Large intestine (tissue), 3 donors: ENCODE results near the gene AGPAT4. TPM values are rescaled to one million over a fixed set of nuclear protein-coding genes. Genes with fewer than 3 reads are reported as not detected.
A peak's percentile ranks its signal among the peaks of the same experiment; 100 is the strongest.

Source experiments
- DNase-seq, 2 donors: peaks; one replicate each; pipeline versions ENCODE4 v3.0.0 to v3.0.0-alpha.2; 2013
- H3K27ac ChIP-seq: one replicate; pipeline ENCODE4 v1.5.1; 2013; ENCODE audit warnings: low read length
- H3K27me3 ChIP-seq: 2 replicates; pipeline ENCODE4 v1.6.1; 2013; ENCODE audit warnings: low read length; ENCODE audit not compliant: control insufficient read depth, insufficient read depth
- H3K36me3 ChIP-seq: 2 replicates; pipeline ENCODE4 v1.6.1; 2013; ENCODE audit warnings: low read length; ENCODE audit not compliant: control insufficient read depth, insufficient read depth
- H3K4me1 ChIP-seq: one replicate; pipeline ENCODE4 v1.6.1; 2013; ENCODE audit warnings: low read length; ENCODE audit not compliant: control insufficient read depth, insufficient read depth
- H3K4me3 ChIP-seq: one replicate; pipeline ENCODE4 v1.5.1; 2013; ENCODE audit warnings: low read length
- H3K9me3 ChIP-seq: one replicate; pipeline ENCODE4 v1.6.1; 2013; ENCODE audit warnings: mild to moderate bottlenecking, low read depth, low read length, moderate library complexity; ENCODE audit not compliant: control insufficient read depth
- WGBS: methylation state at CpG from one replicate; pipeline ENCODE4 v1.1.5; 2013; ENCODE audit warnings: low lambda C conversion rate; ENCODE audit not compliant: insufficient coverage; 5-methylcytosine and 5-hydroxymethylcytosine counted together
- polyA plus RNA-seq: library from polyadenylated mRNA; unstranded; fragments of 120-200 nt; gene quantifications from one replicate; pipeline ENCODE4 v1.2.1, GENCODE V29; 2013

AGPAT4 gene
- polyA plus RNA-seq, 1 donor = 6.8 TPM

DNA sequence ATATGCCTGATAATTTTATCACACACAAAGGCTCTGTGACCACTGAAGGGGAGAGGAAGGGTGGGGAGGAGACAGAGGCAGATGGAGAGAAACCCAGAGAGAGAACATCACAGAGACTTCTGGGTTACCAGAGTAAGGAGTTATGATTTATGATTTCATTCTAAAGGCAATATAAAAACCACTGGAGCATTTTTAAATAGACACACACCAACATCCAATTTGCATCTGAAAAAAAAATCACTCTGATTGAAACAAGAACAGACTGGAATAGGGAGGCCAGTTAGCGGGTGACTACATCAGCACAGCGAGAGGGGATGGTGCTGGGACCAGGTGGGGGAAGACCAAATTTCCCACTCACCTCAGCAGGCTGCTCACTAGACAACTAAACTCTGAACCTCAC, 104.8 kb downstream of the AGPAT4 start:
- Histone ChIP-seq H3K4me3 (no peak overlapping the region), H3K4me1 (no peaks in the 10 kb centered on the region), H3K27ac (no peak overlapping the region), H3K36me3 (peaks cover 5% of the 10 kb centered on the region), H3K9me3 (no peaks in the 10 kb centered on the region), H3K27me3 (no peaks in the 10 kb centered on the region)
- DNase-seq = no peak
- no CpG with 5 or more reads among the region's 2 CpGs for WGBS

DNA sequence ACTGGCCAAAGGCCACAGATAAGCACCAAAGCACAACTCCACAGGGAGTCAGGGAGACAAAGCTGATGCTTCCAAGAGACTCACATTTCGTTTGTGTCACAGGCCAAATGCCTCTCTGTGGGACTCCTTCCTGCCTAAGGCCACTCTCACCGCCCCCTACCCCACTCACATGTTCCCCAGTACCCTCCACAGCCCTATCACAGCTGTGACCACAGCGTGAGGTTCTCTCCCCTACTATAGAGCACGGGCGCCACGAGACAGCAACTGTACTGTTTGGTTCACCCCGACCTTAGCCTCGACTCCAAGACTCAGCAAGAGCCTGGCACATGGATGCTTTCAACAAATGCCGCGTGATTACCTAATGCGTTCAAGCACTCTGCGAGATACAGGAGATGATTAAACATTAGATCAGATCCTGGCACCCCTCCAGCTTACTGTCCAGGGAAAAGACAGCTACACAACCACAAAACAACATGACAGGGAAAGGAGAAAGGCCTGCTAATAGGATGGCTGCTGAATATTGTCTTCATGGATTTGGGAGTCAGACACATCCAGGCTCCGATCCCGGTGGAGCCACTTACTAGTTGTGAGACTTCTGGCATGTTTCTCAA, 105.5 kb downstream of the AGPAT4 start:
- WGBS = no CpG with 5 or more reads among the region's 14 CpGs
- no peaks in the 10 kb centered on the region for H3K9me3 ChIP-seq
- peaks cover 9% of the 10 kb centered on the region for H3K36me3 ChIP-seq
- H3K27ac ChIP-seq = no peak overlapping the region
- peak in 1 of 2 donors; percentile 8 for DNase-seq
- no peak overlapping the region for H3K4me3 ChIP-seq
- no peaks in the 10 kb centered on the region for H3K27me3 ChIP-seq
- no peaks in the 10 kb centered on the region for H3K4me1 ChIP-seq

DNA sequence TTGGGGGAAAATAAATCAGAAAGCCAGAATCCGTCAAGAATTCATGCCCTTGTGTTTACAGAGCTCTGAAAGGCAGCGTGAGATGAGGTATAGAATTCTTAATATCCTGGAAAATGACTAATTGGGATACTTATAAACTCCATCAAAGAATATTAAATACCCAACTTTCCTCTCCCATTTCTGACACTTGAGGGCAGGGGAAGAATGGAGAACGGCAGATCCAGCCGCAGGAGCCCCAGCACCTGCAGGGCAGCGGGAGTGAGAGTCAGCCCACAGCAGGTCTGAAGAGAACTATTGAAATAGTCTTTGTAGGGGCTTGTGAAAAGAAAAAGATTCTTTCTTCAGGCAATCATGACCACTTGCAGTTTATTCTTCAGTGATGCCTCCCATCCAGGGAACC, 107.2 kb downstream of the AGPAT4 start:
- Histone ChIP-seq H3K9me3 (no peaks in the 10 kb centered on the region), H3K4me3 (no peak overlapping the region), H3K4me1 (no peaks in the 10 kb centered on the region), H3K27ac (no peak overlapping the region), H3K36me3 (peaks cover 9% of the 10 kb centered on the region), H3K27me3 (no peaks in the 10 kb centered on the region)
- DNase-seq = no peak
- WGBS = no CpG with 5 or more reads among the region's 5 CpGs

DNA sequence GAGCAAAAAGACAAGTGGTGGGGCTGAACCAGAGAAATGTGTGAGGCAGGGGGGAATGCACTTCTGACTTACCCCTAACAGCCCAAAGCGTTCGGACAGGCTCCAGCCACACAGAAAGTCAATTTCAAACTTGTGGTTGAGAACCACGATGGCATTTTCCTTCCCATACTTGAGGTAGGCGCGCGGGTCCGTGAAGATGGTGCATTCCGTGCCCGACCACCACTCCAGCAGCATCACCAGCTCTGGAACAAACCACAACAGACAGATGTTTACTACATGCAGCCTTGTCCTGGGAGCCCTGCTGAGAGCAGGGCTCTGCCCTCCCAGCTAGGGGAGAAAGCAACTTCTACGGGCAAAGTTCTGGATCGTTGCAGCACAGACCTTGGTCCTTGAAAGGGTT, 107.7 kb downstream of the AGPAT4 start:
- Histone ChIP-seq H3K9me3 (no peaks in the 10 kb centered on the region), H3K27me3 (no peaks in the 10 kb centered on the region), H3K27ac (no peak overlapping the region), H3K36me3 (peaks cover 9% of the 10 kb centered on the region), H3K4me3 (no peak overlapping the region), H3K4me1 (no peaks in the 10 kb centered on the region)
- no CpG with 5 or more reads among the region's 11 CpGs for WGBS
- no peak for DNase-seq

DNA sequence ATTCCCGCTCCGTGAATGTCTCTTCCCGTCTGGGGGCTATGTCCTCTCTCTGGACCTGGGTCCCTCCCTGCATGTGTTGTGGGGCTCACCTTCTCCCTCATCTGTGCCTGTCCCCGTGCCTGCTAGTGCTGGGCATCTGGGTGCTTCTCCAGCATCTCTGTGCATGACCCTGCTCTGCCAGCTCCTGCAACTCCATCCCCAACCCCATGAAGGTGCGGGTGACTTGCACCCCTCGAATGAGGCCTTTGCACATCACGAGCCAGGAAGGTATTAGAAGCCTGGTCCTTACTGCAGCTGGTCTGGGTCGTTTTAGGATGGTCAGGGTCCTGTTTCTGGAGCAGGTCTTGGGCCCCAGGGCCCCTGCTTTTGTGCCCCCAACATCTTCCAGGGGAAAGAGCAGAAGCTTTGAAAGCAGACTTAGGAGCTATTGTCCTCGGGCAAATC, 109.7 kb downstream of the AGPAT4 start:
- no peak overlapping the region for H3K4me3 ChIP-seq

DNA sequence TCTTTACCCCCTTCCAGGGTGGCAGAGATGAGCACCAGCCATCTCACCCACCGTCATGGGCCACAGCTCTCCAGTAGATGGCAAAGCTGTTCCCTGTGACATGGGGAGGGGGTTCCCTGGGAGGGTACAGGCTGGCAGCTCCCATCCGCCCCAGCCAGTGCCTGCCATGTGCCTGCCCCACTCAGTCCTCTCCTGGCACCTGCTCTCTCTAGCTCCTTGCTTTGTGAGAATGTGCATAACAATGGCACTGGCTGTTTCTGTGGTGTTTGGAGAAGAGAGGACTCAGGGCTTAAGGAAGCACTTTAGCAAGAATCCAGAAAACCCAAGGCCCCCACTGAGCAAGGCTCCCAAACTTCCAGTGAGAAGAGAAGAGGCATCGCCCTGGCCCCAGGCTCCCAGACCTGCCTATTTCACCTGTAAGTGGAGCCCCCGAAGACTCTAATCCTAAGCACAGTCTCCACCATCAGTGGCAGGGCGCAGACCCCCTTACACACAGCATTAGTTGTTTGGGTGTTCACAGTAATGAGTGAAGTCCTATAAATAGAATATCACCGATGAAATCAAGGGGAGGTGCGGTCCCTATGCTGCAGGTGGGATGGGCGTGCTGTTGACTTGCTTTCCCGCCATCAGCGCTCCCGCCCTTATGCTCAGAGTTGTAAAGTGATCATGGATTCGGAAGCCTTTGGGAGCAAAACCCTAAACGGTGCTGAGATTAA, 110.2 kb downstream of the AGPAT4 start:
- Histone ChIP-seq H3K4me3 (no peak overlapping the region), H3K27me3 (no peaks in the 10 kb centered on the region), H3K9me3 (no peaks in the 10 kb centered on the region), H3K36me3 (peaks cover 9% of the 10 kb centered on the region), H3K4me1 (no peaks in the 10 kb centered on the region), H3K27ac (no peak overlapping the region)
- no CpG with 5 or more reads among the region's 13 CpGs for WGBS
- DNase-seq = no peak

More for the DNA sequence above, 109.7 kb downstream of the AGPAT4 start:
- Histone ChIP-seq H3K9me3 (no peaks in the 10 kb centered on the region), H3K36me3 (peaks cover 9% of the 10 kb centered on the region), H3K27me3 (no peaks in the 10 kb centered on the region), H3K27ac (no peak overlapping the region), H3K4me1 (no peaks in the 10 kb centered on the region)
- 100% methylated on average over 1 of the region's 9 CpGs for WGBS
- no peak for DNase-seq

DNA sequence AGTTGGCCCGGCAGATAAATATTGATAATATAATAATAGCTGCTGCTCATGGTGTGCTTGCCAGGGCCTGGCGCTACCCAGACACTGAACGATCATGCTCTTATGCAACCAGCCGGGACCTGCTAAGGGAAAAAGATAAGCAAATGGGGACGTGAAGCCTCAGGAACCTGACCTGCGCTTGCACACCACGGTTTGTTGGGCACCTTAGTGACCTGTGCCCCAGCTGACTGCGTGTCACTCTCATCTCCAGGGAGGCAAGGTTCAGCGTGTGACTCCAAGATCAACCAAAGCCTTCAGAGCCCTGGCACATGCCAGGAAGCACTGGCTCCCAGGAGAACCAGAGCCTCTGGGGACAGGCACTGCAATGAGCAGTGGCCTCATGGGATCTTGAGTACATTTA, 111.1 kb downstream of the AGPAT4 start:
- H3K27me3 ChIP-seq = no peaks in the 10 kb centered on the region
- H3K4me3 ChIP-seq = no peak overlapping the region
- H3K36me3 ChIP-seq = peaks cover 9% of the 10 kb centered on the region
- DNase-seq = peak; percentile 21 to 39
- H3K27ac ChIP-seq = no peak overlapping the region
- no peaks in the 10 kb centered on the region for H3K9me3 ChIP-seq
- no peaks in the 10 kb centered on the region for H3K4me1 ChIP-seq
- no CpG with 5 or more reads among the region's 9 CpGs for WGBS

DNA sequence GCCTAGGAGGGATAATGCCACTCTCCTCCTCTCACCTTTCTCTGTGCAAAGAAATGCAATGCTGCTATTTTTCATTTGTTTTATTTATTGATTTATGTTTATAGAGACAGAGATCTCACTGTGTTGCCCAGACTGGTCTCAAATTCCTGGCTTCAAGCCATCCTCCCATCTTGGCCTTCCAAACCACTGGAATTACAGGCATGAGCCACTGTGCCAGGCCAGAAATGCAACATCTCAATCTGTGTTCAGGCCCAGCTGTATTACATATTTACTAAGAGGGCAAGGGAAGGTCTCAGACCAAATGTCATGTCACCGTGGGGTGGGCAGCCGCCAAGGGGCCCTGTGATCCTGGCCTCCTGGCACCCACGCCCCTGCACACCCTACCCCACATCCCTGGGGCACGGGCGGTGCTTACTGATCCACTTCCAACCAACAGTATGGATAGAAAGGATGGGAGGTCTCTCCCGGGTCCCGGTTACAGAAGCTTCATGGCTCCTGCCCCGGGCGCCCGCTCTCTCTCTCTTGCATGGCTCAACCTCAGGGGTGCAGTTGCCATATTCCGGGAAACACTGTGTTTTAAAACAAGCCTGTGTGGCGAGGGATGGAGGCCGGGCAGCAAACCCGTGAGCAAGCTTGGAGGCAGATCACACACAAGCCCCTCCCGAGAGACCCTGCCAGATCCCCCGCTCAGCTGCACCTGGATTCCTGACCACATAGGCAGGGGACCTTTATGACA, 111.8 kb downstream of the AGPAT4 start:
- no peaks in the 10 kb centered on the region for H3K27me3 ChIP-seq
- H3K36me3 ChIP-seq = peaks cover 9% of the 10 kb centered on the region
- H3K9me3 ChIP-seq = no peaks in the 10 kb centered on the region
- WGBS = no CpG with 5 or more reads among the region's 16 CpGs
- no peak overlapping the region for H3K4me3 ChIP-seq
- no peak for DNase-seq
- no peaks in the 10 kb centered on the region for H3K4me1 ChIP-seq
- H3K27ac ChIP-seq = no peak overlapping the region

DNA sequence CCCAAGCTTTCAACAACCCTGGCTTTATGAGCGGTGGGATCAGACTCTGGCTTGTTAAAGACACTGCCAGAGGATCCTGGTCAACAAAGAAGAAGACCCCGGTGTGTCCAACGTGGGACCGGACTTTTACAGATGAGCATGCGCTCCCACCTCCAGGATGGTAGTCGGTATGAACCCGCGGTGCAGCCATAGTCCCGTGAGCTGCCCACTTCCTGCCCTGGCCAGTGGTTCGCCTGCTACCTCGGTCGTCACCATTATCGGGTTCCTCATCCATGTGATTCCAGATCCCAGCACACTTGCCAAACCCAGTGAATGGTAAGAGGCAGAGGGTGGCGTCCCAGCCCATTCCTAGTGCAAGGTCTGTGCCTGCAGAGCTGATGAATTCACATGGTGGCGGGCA, 112.7 kb downstream of the AGPAT4 start:
- no CpG with 5 or more reads among the region's 15 CpGs for WGBS
- no peaks in the 10 kb centered on the region for H3K27me3 ChIP-seq
- H3K9me3 ChIP-seq = no peaks in the 10 kb centered on the region
- no peak overlapping the region for H3K4me3 ChIP-seq
- no peaks in the 10 kb centered on the region for H3K4me1 ChIP-seq
- no peak for DNase-seq
- H3K27ac ChIP-seq = no peak overlapping the region
- H3K36me3 ChIP-seq = peaks cover 9% of the 10 kb centered on the region

DNA sequence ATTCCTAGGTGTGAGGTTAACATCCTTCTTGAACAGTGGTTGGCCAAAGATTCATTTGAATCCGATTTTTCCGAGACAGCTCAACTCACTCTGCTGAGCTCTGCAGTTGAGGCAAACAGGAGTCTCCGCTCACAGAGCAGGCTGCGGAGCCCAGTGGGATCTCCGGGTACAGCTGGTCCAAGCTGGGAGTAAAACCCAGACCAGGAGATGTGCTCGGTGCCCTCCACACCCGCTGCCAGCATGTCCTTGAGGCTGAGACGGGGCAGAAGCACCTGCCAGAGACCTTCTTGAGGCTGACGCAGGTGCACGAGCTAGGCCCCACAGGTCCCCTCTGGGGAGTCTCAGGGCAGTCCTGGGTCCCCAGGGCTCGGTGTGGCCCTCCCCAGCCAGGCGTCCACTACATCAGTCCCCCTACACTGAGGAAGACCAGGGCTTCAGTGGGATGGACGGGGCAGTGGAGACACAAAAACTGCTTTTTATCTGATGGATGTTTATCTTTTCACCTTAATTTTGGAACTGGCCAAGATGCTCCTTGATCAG, 119.0 kb downstream of the AGPAT4 start:
- H3K9me3 ChIP-seq = no peaks in the 10 kb centered on the region
- no peaks in the 10 kb centered on the region for H3K36me3 ChIP-seq
- H3K4me3 ChIP-seq = no peak overlapping the region
- no CpG with 5 or more reads among the region's 13 CpGs for WGBS
- no peak for DNase-seq
- no peaks in the 10 kb centered on the region for H3K4me1 ChIP-seq
- H3K27ac ChIP-seq = no peak overlapping the region
- no peaks in the 10 kb centered on the region for H3K27me3 ChIP-seq
